HepG2 (cell line): Measurements from ENCODE around the gene KRTAP12-1.

Source experiments
- RAD21 ChIP-seq: fragments of 450-650 bp; formaldehyde crosslinking; IDR thresholded peaks from 2 replicates; pipeline ENCODE4 v1.5.0; 2020; ENCODE audit warnings: mild to moderate bottlenecking
- RFX5 ChIP-seq: IDR thresholded peaks from 2 replicates; pipeline ENCODE4 v1.6.1; 2011; ENCODE audit warnings: low read depth, low read length, improper control_type of control experiment

DNA sequence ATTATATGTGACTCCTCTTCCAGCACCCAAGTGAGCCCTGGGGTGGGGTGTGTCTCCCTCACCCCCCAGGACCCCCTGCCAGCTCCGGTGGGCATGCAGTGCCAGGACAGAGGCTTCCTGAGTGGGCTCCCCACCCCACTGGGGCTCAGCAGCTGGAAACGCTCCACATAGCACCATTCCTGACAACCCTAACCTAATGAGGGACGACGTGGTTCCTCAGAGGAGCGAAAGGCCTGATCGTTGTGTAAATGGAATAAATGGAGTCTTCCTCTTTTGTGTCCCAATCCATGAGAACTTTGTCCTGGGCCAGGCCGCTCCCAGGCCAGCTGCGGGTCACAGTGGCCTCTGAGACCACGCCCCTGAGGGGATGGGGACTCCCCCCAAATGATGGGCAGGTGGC lies 31.2 kb upstream of the KRTAP12-1 start:
- TF ChIP-seq RFX5: no peak
- no peak for TF ChIP-seq RAD21
